A549 (cell line): ENCODE measurements around the gene TMCO2. TPM values are rescaled to one million over a fixed set of nuclear protein-coding genes. Genes with fewer than 3 reads are reported as not detected.
"Not testable (repeated sequence)": the region's sequence is repeated elsewhere in the genome, so short reads cannot be mapped to it uniquely, and the experiment has no call there.

ENCODE experiments used
- ATAC-seq, 2 experiments: fragments of 200-7000 bp in 1 of 2; fragments of >200 bp in 1 of 2; cut with Nextera tagmentation in 1 of 2; cut with Tn5 transposase in 1 of 2; 3 replicates each; pipeline versions ENCODE4 v1.8.0 to v1.9.1; 2018 to 2020; ENCODE audit warnings: mild to moderate bottlenecking in 1 of 2, moderate library complexity in 1 of 2
- CTCF ChIA-PET: fragments of 300-600 bp; sonication (Branson Sonifier 250); formaldehyde crosslinking; extraction: SDS; loops from one replicate; lab custom pipeline; 2021; ENCODE audit warnings: antibody characterized with exemption, inconsistent platforms; lab: Yijun Ruan, JAX
- POLR2A ChIA-PET: fragments of 350-600 bp; formaldehyde crosslinking; extraction: SDS; loops from one replicate; lab custom pipeline; 2021; ENCODE audit warnings: antibody characterized with exemption, inconsistent platforms; lab: Yijun Ruan, JAX
- DNase-seq, 2 experiments: peaks; one replicate each; pipeline versions ENCODE4 v3.0.0 to v3.0.0-alpha.2; 2011 to 2016; ENCODE audit warnings: low read depth in 1 of 2, low spot score in 1 of 2
- FAIRE-seq: peaks from 2 replicates; lab custom pipeline; 2011; peaks lifted over from hg19 to GRCh38; lab: Jason Lieb, UNC
- H3K27ac ChIP-seq, 2 experiments: fragments of >200 bp; sonication (Bioruptor Twin); formaldehyde crosslinking; 3 replicates each; pipeline ENCODE4 v1.5.1; 2016 to 2017
- H3K4me1 ChIP-seq: fragments of >200 bp; sonication (Bioruptor Twin); formaldehyde crosslinking; 3 replicates; pipeline ENCODE4 v1.6.1; 2016
- H3K4me2 ChIP-seq: fragments of >200 bp; sonication (Bioruptor Twin); formaldehyde crosslinking; 3 replicates; pipeline ENCODE4 v1.6.1; 2016
- H3K4me3 ChIP-seq: fragments of >200 bp; sonication (Bioruptor Twin); formaldehyde crosslinking; 3 replicates; pipeline ENCODE4 v1.5.1; 2016
- H3K9me3 ChIP-seq: fragments of >200 bp; sonication (Bioruptor Twin); formaldehyde crosslinking; 3 replicates; pipeline ENCODE4 v1.6.1; 2016
- ATOH8 ChIP-seq: fragments of 250-450 bp; sonication (Bioruptor Pico); IDR thresholded peaks from 2 replicates; pipeline ENCODE4 v1.5.0; 2020; ENCODE audit warnings: low read depth, mild to moderate bottlenecking, moderate library complexity
- CBX2 ChIP-seq: fragments of 200-600 bp; sonication (generic); IDR thresholded peaks from 2 replicates; pipeline ENCODE4 v1.6.1; 2016; ENCODE audit warnings: low read depth, mild to moderate bottlenecking, borderline replicate concordance
- CBX8 ChIP-seq: fragments of 200-600 bp; sonication (generic); IDR thresholded peaks from 2 replicates; pipeline ENCODE4 v1.6.1; 2016
- E2F6 ChIP-seq: IDR thresholded peaks from 2 replicates; pipeline ENCODE4 v1.6.1; 2012; ENCODE audit warnings: low read depth, borderline replicate concordance
- EHF ChIP-seq: fragments of 250-450 bp; sonication (Bioruptor Pico); IDR thresholded peaks from 2 replicates; pipeline ENCODE4 v1.5.0; 2020; ENCODE audit warnings: mild to moderate bottlenecking
- ESRRA ChIP-seq: fragments of 150-350 bp; IDR thresholded peaks from 2 replicates; pipeline ENCODE4 v1.6.1; 2014; ENCODE audit warnings: mild to moderate bottlenecking, low read length, borderline replicate concordance
- FOSB ChIP-seq: fragments of 250-450 bp; sonication (Bioruptor Pico); IDR thresholded peaks from 2 replicates; pipeline ENCODE4 v1.5.0; 2020; ENCODE audit warnings: mild to moderate bottlenecking, moderate library complexity
- GATA3 ChIP-seq: IDR thresholded peaks from 2 replicates; pipeline ENCODE4 v1.6.1; 2012; ENCODE audit warnings: borderline replicate concordance
- HMGXB4 ChIP-seq: fragments of 250-450 bp; sonication (Bioruptor Pico); IDR thresholded peaks from 2 replicates; pipeline ENCODE4 v1.5.0; 2021; ENCODE audit warnings: mild to moderate bottlenecking, moderate library complexity, borderline replicate concordance
- JUN ChIP-seq, 2 experiments: fragments of >200 bp; sonication (Bioruptor Twin); formaldehyde crosslinking; IDR thresholded peaks; 2 replicates in 1 of 2; 3 replicates in 1 of 2; pipeline ENCODE4 v1.6.1; 2016 to 2017
- JUNB ChIP-seq: fragments of >200 bp; sonication (Bioruptor Twin); formaldehyde crosslinking; IDR thresholded peaks from 2 replicates; pipeline ENCODE4 v1.6.1; 2016
- KDM1A ChIP-seq: fragments of 200-600 bp; sonication (generic); IDR thresholded peaks from 2 replicates; pipeline ENCODE4 v1.6.1; 2016; ENCODE audit warnings: low read depth, mild to moderate bottlenecking
- MYC ChIP-seq: IDR thresholded peaks from 2 replicates; pipeline ENCODE4 v1.6.1; 2012; ENCODE audit warnings: mild to moderate bottlenecking, inconsistent platforms, low read length, improper control_type of control experiment, borderline replicate concordance
- POLR2A ChIP-seq: IDR thresholded peaks from 2 replicates; pipeline ENCODE4 v1.6.1; 2012; ENCODE audit warnings: mild to moderate bottlenecking, low read length
- POLR2AphosphoS2 ChIP-seq: conservative IDR thresholded peaks from 2 replicates; pipeline ENCODE4 v1.6.1; 2012; ENCODE audit warnings: low read length, improper control_type of control experiment, inconsistent platforms
- RAD21 ChIP-seq, 2 experiments: fragments of >200 bp in 1 of 2; sonication (Bioruptor Twin) in 1 of 2; formaldehyde crosslinking in 1 of 2; IDR thresholded peaks in 1 of 2; conservative IDR thresholded peaks in 1 of 2; 2 replicates in 1 of 2; 3 replicates in 1 of 2; pipeline ENCODE4 v1.6.1; 2012 to 2018; ENCODE audit warnings: inconsistent platforms in 1 of 2
- REST ChIP-seq: fragments of 200-600 bp; sonication (generic); IDR thresholded peaks from 2 replicates; pipeline ENCODE4 v1.6.1; 2016; ENCODE audit warnings: antibody characterized with exemption, mild to moderate bottlenecking, moderate library complexity
- RNF2 ChIP-seq: fragments of 200-600 bp; sonication (generic); IDR thresholded peaks from 2 replicates; pipeline ENCODE4 v1.6.1; 2016; ENCODE audit warnings: low read depth, mild to moderate bottlenecking, antibody characterized with exemption, moderate library complexity, borderline replicate concordance
- SREBF2 ChIP-seq: fragments of 450-650 bp; IDR thresholded peaks from 2 replicates; pipeline ENCODE4 v1.6.1; 2014; ENCODE audit warnings: mild to moderate bottlenecking, moderate library complexity
- TFCP2L1 ChIP-seq: fragments of 250-450 bp; sonication (Bioruptor Pico); IDR thresholded peaks from 2 replicates; pipeline ENCODE4 v1.5.0; 2021; ENCODE audit warnings: mild to moderate bottlenecking
- USF2 ChIP-seq: fragments of 450-650 bp; IDR thresholded peaks from 2 replicates; pipeline ENCODE4 v1.6.1; 2014; ENCODE audit warnings: antibody characterized with exemption
- ZC3H11A ChIP-seq: fragments of 450-650 bp; IDR thresholded peaks from 2 replicates; pipeline ENCODE4 v1.6.1; 2014; ENCODE audit warnings: antibody characterized with exemption, mild to moderate bottlenecking
- ZSCAN20 ChIP-seq: fragments of 250-450 bp; sonication (Bioruptor Pico); IDR thresholded peaks from 2 replicates; pipeline ENCODE4 v1.8.0; 2022; ENCODE audit warnings: mild to moderate bottlenecking, moderate library complexity
- WGBS: methylation state at CpG from one replicate; pipeline ENCODE4 v1.1.6; 2017; ENCODE audit errors: missing lambda C conversion rate; 5-methylcytosine and 5-hydroxymethylcytosine counted together
- polyA plus RNA-seq, 4 experiments: library from polyadenylated mRNA; depleted of rRNA in 3 of 4; stranded (reverse); fragments of >200 nt; fragmentation: RNase III in 1 of 4; extraction: RNeasy Plus Mini Kit Qiagen cat#74134 plus additional on column Dnase treatment in 1 of 4; gene quantifications; 2 replicates in 3 of 4; 3 replicates in 1 of 4; pipeline ENCODE4 v1.2.3, GENCODE V29; 2011 to 2017

Gene TMCO2
- polyA plus RNA-seq, 2 of the 4 experiments (the other 2 are of a cell fraction): not detected

GRCh38 chr1:40218333-40218732 lies 29.4 kb upstream of the TMCO2 start:
- POLR2A ChIA-PET: no interaction called here

GRCh38 chr1:40221471-40221905 lies 26.2 kb upstream of the TMCO2 start:
- H3K4me1 ChIP-seq, ATAC-seq, H3K4me3 ChIP-seq, CTCF ChIA-PET, H3K4me2 ChIP-seq, H3K9me3 ChIP-seq, DNase-seq, FAIRE-seq, H3K27ac ChIP-seq: not testable (repeated sequence)
- 94% methylated on average over 18 of the region's 18 CpGs for WGBS
- POLR2A ChIA-PET: interaction anchor here (0.7 kb wide), 1 partner anchor 94 kb away, joined by 3 read pairs; no protein-coding TSS in a partner anchor

More at GRCh38 chr1:40218333-40218732, 29.4 kb upstream of the TMCO2 start:
- Histone ChIP-seq H3K4me3 (no peak overlapping the region), H3K4me1 (no peaks in the 10 kb centered on the region), H3K27ac (no peak overlapping the region), H3K4me2 (no peak overlapping the region), H3K9me3 (no peaks in the 10 kb centered on the region)
- ATAC-seq: no peak
- DNase-seq: no peak
- 93% methylated on average over 5 of the region's 5 CpGs for WGBS
- CTCF ChIA-PET: no interaction called here
- no peak for FAIRE-seq
- no peak for TF ChIP-seq MYC
- TF ChIP-seq HMGXB4 (CRISPR knock-in tag): no peak
- no peak for TF ChIP-seq USF2
- TF ChIP-seq EHF (CRISPR knock-in tag): no peak
- TF ChIP-seq ATOH8 (CRISPR knock-in tag): no peak
- no peak for TF ChIP-seq ESRRA
- no peak for TF ChIP-seq KDM1A
- TF ChIP-seq CBX2: no peak
- TF ChIP-seq REST: no peak
- TF ChIP-seq RAD21 (conservative IDR thresholded peaks at IDR 0.05 in 1 of 2, IDR thresholded peaks at IDR 0.05 in 1 of 2): no peak

- 70% methylated on average over 3 of the region's 3 CpGs for WGBS
- FAIRE-seq: no peak
- TF ChIP-seq GATA3 (no peak), RAD21 (conservative IDR thresholded peaks at IDR 0.05 in 1 of 2, IDR thresholded peaks at IDR 0.05 in 1 of 2) (no peak), ZSCAN20 (no peak), TFCP2L1 (no peak), ZC3H11A (no peak), SREBF2 (no peak), FOSB (CRISPR knock-in tag) (no peak), POLR2A (no peak), JUN (IDR thresholded peaks at IDR 0.05) (no peak), E2F6 (no peak), JUNB (no peak), RNF2 (no peak), CBX8 (no peak), POLR2AphosphoS2 (no peak)
- Histone ChIP-seq H3K27ac (no peak overlapping the region), H3K9me3 (no peaks in the 10 kb centered on the region), H3K4me1 (no peaks in the 10 kb centered on the region), H3K4me3 (no peak overlapping the region), H3K4me2 (no peak overlapping the region)
- no peak for DNase-seq
- CTCF ChIA-PET: no interaction called here
- POLR2A ChIA-PET: interaction anchor here (0.7 kb wide), 1 partner anchor 94 kb away, joined by 3 read pairs; no protein-coding TSS in a partner anchor
- ATAC-seq: no peak
Observed at GRCh38 chr1:40221977-40222772, 25.6 kb upstream of the TMCO2 start.
